Endodermal cell (in vitro differentiated cells): ENCODE results near the gene ABCC1. TPM values are rescaled to one million over a fixed set of nuclear protein-coding genes. Genes with fewer than 3 reads are reported as not detected.

ENCODE experiments used
- DNase-seq: peaks from one replicate; pipeline ENCODE4 v3.0.0-alpha.2; 2017
- H3K27ac ChIP-seq: 2 replicates; pipeline ENCODE4 v1.5.1; 2013; ENCODE audit warnings: mild to moderate bottlenecking, low read depth, low read length, moderate library complexity
- H3K27me3 ChIP-seq: 2 replicates; pipeline ENCODE4 v1.6.1; 2013; ENCODE audit warnings: mild to moderate bottlenecking, low read length, moderate library complexity; ENCODE audit not compliant: insufficient read depth, control insufficient read depth, poor library complexity, severe bottlenecking
- H3K36me3 ChIP-seq: 2 replicates; pipeline ENCODE4 v1.7.0; 2013; ENCODE audit warnings: mild to moderate bottlenecking, low read length, moderate library complexity; ENCODE audit not compliant: control insufficient read depth, insufficient read depth
- H3K4me1 ChIP-seq: one replicate; pipeline ENCODE4 v1.7.0; 2013; ENCODE audit warnings: low read length; ENCODE audit not compliant: control insufficient read depth, insufficient read depth
- H3K4me3 ChIP-seq: 2 replicates; pipeline ENCODE4 v1.5.1; 2013; ENCODE audit warnings: mild to moderate bottlenecking, low read length, moderate library complexity
- H3K9ac ChIP-seq: 2 replicates; pipeline ENCODE4 v1.6.1; 2013; ENCODE audit warnings: mild to moderate bottlenecking, low read length, moderate library complexity; ENCODE audit not compliant: poor library complexity, severe bottlenecking; ENCODE audit errors: extremely low read depth
- H3K9me3 ChIP-seq: 2 replicates; pipeline ENCODE4 v1.6.1; 2013; ENCODE audit warnings: mild to moderate bottlenecking, low read length, moderate library complexity; ENCODE audit not compliant: control insufficient read depth
- H3K27ac Mint-ChIP-seq: 2 replicates; pipeline ENCODE4 v1.8.0; 2020; ENCODE audit warnings: mixed read lengths
- H3K27me3 Mint-ChIP-seq: 2 replicates; pipeline ENCODE4 v1.8.0; 2021; ENCODE audit warnings: mild to moderate bottlenecking, mixed read lengths; ENCODE audit not compliant: insufficient read depth
- H3K36me3 Mint-ChIP-seq: 2 replicates; pipeline ENCODE4 v1.8.0; 2020; ENCODE audit warnings: low read depth, mixed read lengths
- H3K4me1 Mint-ChIP-seq: 2 replicates; pipeline ENCODE4 v1.8.0; 2020; ENCODE audit warnings: mixed read lengths
- H3K4me3 Mint-ChIP-seq: 2 replicates; pipeline ENCODE4 v1.8.0; 2020; ENCODE audit warnings: mild to moderate bottlenecking, moderate library complexity, mixed read lengths
- H3K9me3 Mint-ChIP-seq: 2 replicates; pipeline ENCODE4 v1.8.0; 2020; ENCODE audit warnings: mild to moderate bottlenecking, mixed read lengths
- CTCF ChIP-seq: fragments of 200-600 bp; sonication (generic); conservative IDR thresholded peaks from 2 replicates; pipeline ENCODE4 v1.5.0; 2021; ENCODE audit warnings: antibody characterized with exemption, mild to moderate bottlenecking
- WGBS, 2 experiments: methylation state at CpG; one replicate each; pipeline versions ENCODE4 v1.1.5 to v1.1.7; 2013; ENCODE audit warnings: missing lambda C conversion rate in 2 of 2, mixed read lengths in 1 of 2; ENCODE audit not compliant: insufficient coverage in 1 of 2, insufficient read length in 1 of 2; 5-methylcytosine and 5-hydroxymethylcytosine counted together
- total RNA-seq, 2 donors: library from RNA; stranded (reverse); fragmentation: NEBNext Ultra II Directional in 1 of 2; extraction: Animal tissue kit (Norgen Biotek cat#: 25700) in 1 of 2; gene quantifications; 2 replicates in 1 of 2; 3 replicates in 1 of 2; pipeline ENCODE4 v1.2.1, GENCODE V29; 2021

ABCC1 gene
- total RNA-seq, 2 donors from 2014 or later = 47.1 to 51.2 TPM

- WGBS, 2 experiments = 89% methylated on average over 9 to 10 of the region's 10 CpGs
- Histone ChIP-seq H3K36me3 (no peaks in the 10 kb centered on the region), H3K9me3 (no peaks in the 10 kb centered on the region), H3K4me1 (no peaks in the 10 kb centered on the region), H3K27me3 (no peaks in the 10 kb centered on the region), H3K27ac (no peak overlapping the region), H3K9ac (no peak overlapping the region), H3K4me3 (no peak overlapping the region)
- TF ChIP-seq CTCF = no peak
- Mint-ChIP-seq H3K4me3 (no peak overlapping the region), H3K27me3 (no peaks in the 10 kb centered on the region), H3K4me1 (peaks cover 8% of the 10 kb centered on the region), H3K9me3 (no peaks in the 10 kb centered on the region), H3K27ac (no peak overlapping the region), H3K36me3 (no peaks in the 10 kb centered on the region)
- DNase-seq = no peak
Measured at GRCh38 chr16:15946257-15947044, 3.0 kb upstream of the ABCC1 start.

- Mint-ChIP-seq H3K4me1 (peaks cover 15% of the 10 kb centered on the region), H3K36me3 (no peaks in the 10 kb centered on the region), H3K27ac (no peak overlapping the region), H3K4me3 (no peak overlapping the region), H3K27me3 (no peaks in the 10 kb centered on the region), H3K9me3 (no peaks in the 10 kb centered on the region)
- no peak overlapping the region for H3K27ac ChIP-seq
- no peak overlapping the region for H3K4me3 ChIP-seq
- no peak for DNase-seq
- no peak overlapping the region for H3K9ac ChIP-seq
- no peaks in the 10 kb centered on the region for H3K27me3 ChIP-seq
- no peaks in the 10 kb centered on the region for H3K9me3 ChIP-seq
- no peaks in the 10 kb centered on the region for H3K4me1 ChIP-seq
- 97% methylated on average over 4 of the region's 4 CpGs; no CpG with 5 or more reads in 1 of the 2 experiments for WGBS, 2 experiments
- no peaks in the 10 kb centered on the region for H3K36me3 ChIP-seq
- no peak for TF ChIP-seq CTCF
Measured at GRCh38 chr16:15947983-15948509, 1.4 kb upstream of the ABCC1 start.

GRCh38 chr16:15948532-15949209 lies 745 bp upstream of the ABCC1 start:
- no peaks in the 10 kb centered on the region for H3K9me3 ChIP-seq
- H3K9ac ChIP-seq = peak overlapping the region; percentile 7
- H3K4me1 ChIP-seq = no peaks in the 10 kb centered on the region
- no peaks in the 10 kb centered on the region for H3K9me3 Mint-ChIP-seq
- H3K4me3 ChIP-seq = peak overlapping the region; percentile 78
- peaks cover 15% of the 10 kb centered on the region for H3K4me1 Mint-ChIP-seq
- peak overlapping the region; percentile 73 for H3K4me3 Mint-ChIP-seq
- TF ChIP-seq CTCF = no peak
- DNase-seq = no peak
- peak overlapping the region; percentile 88 for H3K27ac Mint-ChIP-seq
- WGBS, 2 experiments = 82% methylated on average over 14 to 18 of the region's 18 CpGs
- no peaks in the 10 kb centered on the region for H3K27me3 ChIP-seq
- H3K36me3 ChIP-seq = no peaks in the 10 kb centered on the region
- H3K27ac ChIP-seq = no peak overlapping the region
- no peaks in the 10 kb centered on the region for H3K36me3 Mint-ChIP-seq
- no peaks in the 10 kb centered on the region for H3K27me3 Mint-ChIP-seq
